ENCODE data around the gene TBC1D22A. TPM values are rescaled to one million over a fixed set of nuclear protein-coding genes. Genes with fewer than 3 reads are reported as not detected.

Gene TBC1D22A
- total RNA-seq, 1 donor from 2014 or later: 6.8 TPM

GRCh38 chr22:46861468-46862367 lies 99.3 kb downstream of the TBC1D22A start:
- no peak overlapping the region for H3K27ac ChIP-seq (ENCODE audit: low read depth, low read length)
- no peaks in the 10 kb centered on the region for H3K27me3 ChIP-seq (ENCODE audit: control insufficient read depth in 3 of 3, insufficient read depth in 3 of 3, low read length in 3 of 3)
- H3K9ac ChIP-seq (ENCODE audit: low read depth in 1 of 3, low read length in 3 of 3): no peak overlapping the region
- H3K4me1 ChIP-seq (ENCODE audit: control insufficient read depth in 3 of 3, insufficient read depth in 3 of 3, low read length in 3 of 3): peaks cover 5 to 12% (median 8%) of the 10 kb centered on the region in 3 donors
- no peak overlapping the region for H3K4me3 ChIP-seq (ENCODE audit: low read length in 3 of 3)
- H3K36me3 ChIP-seq (ENCODE audit: control insufficient read depth in 3 of 3, insufficient read depth in 3 of 3, low read length in 3 of 3): peaks cover 0 to 2% (median 0%) of the 10 kb centered on the region in 3 donors
- H3K9me3 ChIP-seq (ENCODE audit: control insufficient read depth in 3 of 3, low read length in 3 of 3): no peaks in the 10 kb centered on the region

- Histone ChIP-seq H3K27me3 (ENCODE audit: control insufficient read depth in 3 of 3, insufficient read depth in 3 of 3, low read length in 3 of 3) (no peaks in the 10 kb centered on the region), H3K9me3 (ENCODE audit: control insufficient read depth in 3 of 3, low read length in 3 of 3) (no peaks in the 10 kb centered on the region), H3K9ac (ENCODE audit: low read depth in 1 of 3, low read length in 3 of 3) (no peak overlapping the region), H3K4me1 (ENCODE audit: control insufficient read depth in 3 of 3, insufficient read depth in 3 of 3, low read length in 3 of 3) (peaks cover 5 to 9% (median 7%) of the 10 kb centered on the region in 3 donors), H3K36me3 (ENCODE audit: control insufficient read depth in 3 of 3, insufficient read depth in 3 of 3, low read length in 3 of 3) (peaks cover 0 to 2% (median 0%) of the 10 kb centered on the region in 3 donors), H3K4me3 (ENCODE audit: low read length in 3 of 3) (no peak overlapping the region), H3K27ac (ENCODE audit: low read depth, low read length) (no peak overlapping the region)
Observed at GRCh38 chr22:46862418-46863324, 100.2 kb downstream of the TBC1D22A start.

- Histone ChIP-seq H3K4me3 (ENCODE audit: low read length in 3 of 3) (no peak overlapping the region), H3K27ac (ENCODE audit: low read depth, low read length) (no peak overlapping the region), H3K36me3 (ENCODE audit: control insufficient read depth in 3 of 3, insufficient read depth in 3 of 3, low read length in 3 of 3) (peaks cover 0 to 2% (median 0%) of the 10 kb centered on the region in 3 donors), H3K4me1 (ENCODE audit: control insufficient read depth in 3 of 3, insufficient read depth in 3 of 3, low read length in 3 of 3) (no peaks in the 10 kb centered on the region), H3K27me3 (ENCODE audit: control insufficient read depth in 3 of 3, insufficient read depth in 3 of 3, low read length in 3 of 3) (no peaks in the 10 kb centered on the region), H3K9ac (ENCODE audit: low read depth in 1 of 3, low read length in 3 of 3) (no peak overlapping the region), H3K9me3 (ENCODE audit: control insufficient read depth in 3 of 3, low read length in 3 of 3) (no peaks in the 10 kb centered on the region)
Observed at GRCh38 chr22:46863794-46864193, 101.3 kb downstream of the TBC1D22A start.

- H3K27me3 ChIP-seq (ENCODE audit: control insufficient read depth in 3 of 3, insufficient read depth in 3 of 3, low read length in 3 of 3): no peaks in the 10 kb centered on the region
- no peaks in the 10 kb centered on the region for H3K9me3 ChIP-seq (ENCODE audit: control insufficient read depth in 3 of 3, low read length in 3 of 3)
- no peak overlapping the region for H3K27ac ChIP-seq (ENCODE audit: low read depth, low read length)
- no peak overlapping the region for H3K9ac ChIP-seq (ENCODE audit: low read depth in 1 of 3, low read length in 3 of 3)
- no peak overlapping the region for H3K4me3 ChIP-seq (ENCODE audit: low read length in 3 of 3)
- H3K4me1 ChIP-seq (ENCODE audit: control insufficient read depth in 3 of 3, insufficient read depth in 3 of 3, low read length in 3 of 3): no peaks in the 10 kb centered on the region
- peaks cover 0 to 2% (median 0%) of the 10 kb centered on the region in 3 donors for H3K36me3 ChIP-seq (ENCODE audit: control insufficient read depth in 3 of 3, insufficient read depth in 3 of 3, low read length in 3 of 3)
Observed at GRCh38 chr22:46864314-46865051, 102.0 kb downstream of the TBC1D22A start.

- H3K4me3 ChIP-seq (ENCODE audit: low read length in 3 of 3): no peak overlapping the region
- H3K4me1 ChIP-seq (ENCODE audit: control insufficient read depth in 3 of 3, insufficient read depth in 3 of 3, low read length in 3 of 3): no peaks in the 10 kb centered on the region
- H3K9ac ChIP-seq (ENCODE audit: low read depth in 1 of 3, low read length in 3 of 3): no peak overlapping the region
- H3K9me3 ChIP-seq (ENCODE audit: control insufficient read depth in 3 of 3, low read length in 3 of 3): no peaks in the 10 kb centered on the region
- no peaks in the 10 kb centered on the region for H3K27me3 ChIP-seq (ENCODE audit: control insufficient read depth in 3 of 3, insufficient read depth in 3 of 3, low read length in 3 of 3)
- peaks cover 0 to 2% (median 0%) of the 10 kb centered on the region in 3 donors for H3K36me3 ChIP-seq (ENCODE audit: control insufficient read depth in 3 of 3, insufficient read depth in 3 of 3, low read length in 3 of 3)
- H3K27ac ChIP-seq (ENCODE audit: low read depth, low read length): no peak overlapping the region
Observed at GRCh38 chr22:46865052-46865434, 102.6 kb downstream of the TBC1D22A start.

GRCh38 chr22:46865642-46866041 lies 103.2 kb downstream of the TBC1D22A start:
- Histone ChIP-seq H3K36me3 (ENCODE audit: control insufficient read depth in 3 of 3, insufficient read depth in 3 of 3, low read length in 3 of 3) (peaks cover 0 to 2% (median 1%) of the 10 kb centered on the region in 3 donors), H3K27me3 (ENCODE audit: control insufficient read depth in 3 of 3, insufficient read depth in 3 of 3, low read length in 3 of 3) (no peaks in the 10 kb centered on the region), H3K9ac (ENCODE audit: low read depth in 1 of 3, low read length in 3 of 3) (no peak overlapping the region), H3K4me1 (ENCODE audit: control insufficient read depth in 3 of 3, insufficient read depth in 3 of 3, low read length in 3 of 3) (no peaks in the 10 kb centered on the region), H3K9me3 (ENCODE audit: control insufficient read depth in 3 of 3, low read length in 3 of 3) (no peaks in the 10 kb centered on the region), H3K4me3 (ENCODE audit: low read length in 3 of 3) (no peak overlapping the region), H3K27ac (ENCODE audit: low read depth, low read length) (no peak overlapping the region)

GRCh38 chr22:46866591-46866990 lies 104.1 kb downstream of the TBC1D22A start:
- Histone ChIP-seq H3K9ac (ENCODE audit: low read depth in 1 of 3, low read length in 3 of 3) (no peak overlapping the region), H3K4me3 (ENCODE audit: low read length in 3 of 3) (no peak overlapping the region), H3K9me3 (ENCODE audit: control insufficient read depth in 3 of 3, low read length in 3 of 3) (peaks cover 0 to 2% (median 0%) of the 10 kb centered on the region in 3 donors), H3K36me3 (ENCODE audit: control insufficient read depth in 3 of 3, insufficient read depth in 3 of 3, low read length in 3 of 3) (peaks cover 0 to 3% (median 2%) of the 10 kb centered on the region in 3 donors), H3K27ac (ENCODE audit: low read depth, low read length) (no peak overlapping the region), H3K4me1 (ENCODE audit: control insufficient read depth in 3 of 3, insufficient read depth in 3 of 3, low read length in 3 of 3) (no peaks in the 10 kb centered on the region), H3K27me3 (ENCODE audit: control insufficient read depth in 3 of 3, insufficient read depth in 3 of 3, low read length in 3 of 3) (no peaks in the 10 kb centered on the region)

GRCh38 chr22:46867106-46867505 lies 104.7 kb downstream of the TBC1D22A start:
- Histone ChIP-seq H3K9ac (ENCODE audit: low read depth in 1 of 3, low read length in 3 of 3) (no peak overlapping the region), H3K4me3 (ENCODE audit: low read length in 3 of 3) (no peak overlapping the region), H3K27me3 (ENCODE audit: control insufficient read depth in 3 of 3, insufficient read depth in 3 of 3, low read length in 3 of 3) (no peaks in the 10 kb centered on the region), H3K4me1 (ENCODE audit: control insufficient read depth in 3 of 3, insufficient read depth in 3 of 3, low read length in 3 of 3) (no peaks in the 10 kb centered on the region), H3K36me3 (ENCODE audit: control insufficient read depth in 3 of 3, insufficient read depth in 3 of 3, low read length in 3 of 3) (peaks cover 0 to 3% (median 2%) of the 10 kb centered on the region in 3 donors), H3K9me3 (ENCODE audit: control insufficient read depth in 3 of 3, low read length in 3 of 3) (peaks cover 0 to 2% (median 0%) of the 10 kb centered on the region in 3 donors), H3K27ac (ENCODE audit: low read depth, low read length) (no peak overlapping the region)

- Histone ChIP-seq H3K4me3 (ENCODE audit: low read length in 3 of 3) (no peak overlapping the region), H3K4me1 (ENCODE audit: control insufficient read depth in 3 of 3, insufficient read depth in 3 of 3, low read length in 3 of 3) (no peaks in the 10 kb centered on the region), H3K36me3 (ENCODE audit: control insufficient read depth in 3 of 3, insufficient read depth in 3 of 3, low read length in 3 of 3) (peaks cover 0 to 3% (median 2%) of the 10 kb centered on the region in 3 donors), H3K27me3 (ENCODE audit: control insufficient read depth in 3 of 3, insufficient read depth in 3 of 3, low read length in 3 of 3) (no peaks in the 10 kb centered on the region), H3K9me3 (ENCODE audit: control insufficient read depth in 3 of 3, low read length in 3 of 3) (peaks cover 0 to 7% (median 0%) of the 10 kb centered on the region in 3 donors), H3K9ac (ENCODE audit: low read depth in 1 of 3, low read length in 3 of 3) (no peak overlapping the region), H3K27ac (ENCODE audit: low read depth, low read length) (no peak overlapping the region)
Observed at GRCh38 chr22:46869329-46869728, 106.9 kb downstream of the TBC1D22A start.
